Skeletal muscle tissue (tissue), 4 donors: ENCODE measurements around the gene LYZL4. TPM values are rescaled to one million over a fixed set of nuclear protein-coding genes. Genes with fewer than 3 reads are reported as not detected.

Experiments
- H3K27ac ChIP-seq: one replicate; pipeline ENCODE4 v1.7.0; 2013; ENCODE audit warnings: mild to moderate bottlenecking, low read depth, low read length, inconsistent platforms
- H3K27me3 ChIP-seq, 3 donors: one replicate each; pipeline ENCODE4 v1.7.0; 2013; ENCODE audit warnings: low read length in 3 of 3; ENCODE audit not compliant: control insufficient read depth in 3 of 3, insufficient read depth in 3 of 3
- H3K36me3 ChIP-seq, 3 donors: one replicate each; pipeline ENCODE4 v1.7.0; 2013; ENCODE audit warnings: low read length in 3 of 3; ENCODE audit not compliant: control insufficient read depth in 3 of 3, insufficient read depth in 3 of 3
- H3K4me1 ChIP-seq, 3 donors: one replicate each; pipeline ENCODE4 v1.7.0; 2013; ENCODE audit warnings: low read length in 3 of 3, mild to moderate bottlenecking in 3 of 3; ENCODE audit not compliant: control insufficient read depth in 3 of 3, insufficient read depth in 3 of 3
- H3K4me3 ChIP-seq, 3 donors: one replicate each; pipeline ENCODE4 v1.7.0; 2013; ENCODE audit warnings: low read length in 3 of 3
- H3K9ac ChIP-seq, 3 donors: one replicate each; pipeline ENCODE4 v1.7.0; 2013; ENCODE audit warnings: low read length in 3 of 3, mild to moderate bottlenecking in 3 of 3, moderate library complexity in 2 of 3, low read depth in 1 of 3
- H3K9me3 ChIP-seq, 3 donors: one replicate each; pipeline ENCODE4 v1.7.0; 2013; ENCODE audit warnings: low read length in 3 of 3; ENCODE audit not compliant: control insufficient read depth in 3 of 3
- total RNA-seq: library from RNA; depleted of rRNA; stranded (reverse); fragments of >200 nt; gene quantifications from one replicate; pipeline ENCODE4 v1.2.3, GENCODE V29; 2014
- donor health status: Osteomylitis.

Gene LYZL4
- total RNA-seq, 1 donor from 2014 or later, result not detected

GRCh38 chr3:42430781-42431532, 20.5 kb upstream of the LYZL4 start:
- Histone ChIP-seq H3K9ac (no peak overlapping the region), H3K27ac (no peak overlapping the region), H3K36me3 (no peaks in the 10 kb centered on the region), H3K4me1 (no peaks in the 10 kb centered on the region), H3K4me3 (no peak overlapping the region), H3K9me3 (peaks cover 4 to 14% (median 6%) of the 10 kb centered on the region in 3 donors), H3K27me3 (peaks cover 0 to 3% (median 0%) of the 10 kb centered on the region in 3 donors)

GRCh38 chr3:42428830-42429229, 18.4 kb upstream of the LYZL4 start:
- Histone ChIP-seq H3K4me1 (no peaks in the 10 kb centered on the region), H3K9ac (no peak overlapping the region), H3K27me3 (peaks cover 0 to 3% (median 0%) of the 10 kb centered on the region in 3 donors), H3K27ac (no peak overlapping the region), H3K4me3 (no peak overlapping the region), H3K9me3 (peaks cover 4 to 14% (median 6%) of the 10 kb centered on the region in 3 donors), H3K36me3 (no peaks in the 10 kb centered on the region)

GRCh38 chr3:42425736-42426407, 15.5 kb upstream of the LYZL4 start:
- H3K27me3 ChIP-seq, result peaks cover 0 to 3% (median 0%) of the 10 kb centered on the region in 3 donors
- no peak overlapping the region for H3K27ac ChIP-seq
- no peaks in the 10 kb centered on the region for H3K4me1 ChIP-seq
- no peak overlapping the region for H3K9ac ChIP-seq
- H3K9me3 ChIP-seq, result no peaks in the 10 kb centered on the region
- H3K36me3 ChIP-seq, result no peaks in the 10 kb centered on the region
- H3K4me3 ChIP-seq, result no peak overlapping the region

GRCh38 chr3:42424911-42425310, 14.5 kb upstream of the LYZL4 start:
- Histone ChIP-seq H3K9ac (no peak overlapping the region), H3K36me3 (no peaks in the 10 kb centered on the region), H3K4me1 (no peaks in the 10 kb centered on the region), H3K4me3 (no peak overlapping the region), H3K27me3 (peaks cover 0 to 3% (median 0%) of the 10 kb centered on the region in 3 donors), H3K27ac (no peak overlapping the region), H3K9me3 (no peaks in the 10 kb centered on the region)

GRCh38 chr3:42421818-42422796, 11.7 kb upstream of the LYZL4 start:
- no peak overlapping the region for H3K9ac ChIP-seq
- no peak overlapping the region for H3K4me3 ChIP-seq
- no peaks in the 10 kb centered on the region for H3K4me1 ChIP-seq
- H3K36me3 ChIP-seq, result no peaks in the 10 kb centered on the region
- H3K27me3 ChIP-seq, result no peaks in the 10 kb centered on the region
- H3K9me3 ChIP-seq, result no peaks in the 10 kb centered on the region
- no peak overlapping the region for H3K27ac ChIP-seq

GRCh38 chr3:42419563-42419962, 9.2 kb upstream of the LYZL4 start:
- Histone ChIP-seq H3K27ac (no peak overlapping the region), H3K4me1 (no peaks in the 10 kb centered on the region), H3K27me3 (no peaks in the 10 kb centered on the region), H3K4me3 (no peak overlapping the region), H3K36me3 (no peaks in the 10 kb centered on the region), H3K9ac (no peak overlapping the region), H3K9me3 (no peaks in the 10 kb centered on the region)

- Histone ChIP-seq H3K27ac (no peak overlapping the region), H3K27me3 (peaks cover 0 to 4% (median 3%) of the 10 kb centered on the region in 3 donors), H3K4me3 (no peak overlapping the region), H3K9me3 (no peaks in the 10 kb centered on the region), H3K4me1 (no peaks in the 10 kb centered on the region), H3K36me3 (no peaks in the 10 kb centered on the region), H3K9ac (no peak overlapping the region)
Observed at GRCh38 chr3:42412526-42413155, 2.2 kb upstream of the LYZL4 start.

- Histone ChIP-seq H3K36me3 (no peaks in the 10 kb centered on the region), H3K9ac (no peak overlapping the region), H3K27ac (no peak overlapping the region), H3K4me1 (no peaks in the 10 kb centered on the region), H3K27me3 (peaks cover 0 to 4% (median 3%) of the 10 kb centered on the region in 3 donors), H3K4me3 (no peak overlapping the region), H3K9me3 (no peaks in the 10 kb centered on the region)
Observed at GRCh38 chr3:42411429-42411828, 1.0 kb upstream of the LYZL4 start.

GRCh38 chr3:42408156-42408555, 2.3 kb downstream of the LYZL4 start:
- Histone ChIP-seq H3K4me3 (no peak overlapping the region), H3K4me1 (no peaks in the 10 kb centered on the region), H3K9ac (no peak overlapping the region), H3K9me3 (no peaks in the 10 kb centered on the region), H3K27me3 (no peaks in the 10 kb centered on the region), H3K27ac (no peak overlapping the region), H3K36me3 (no peaks in the 10 kb centered on the region)
